Measurements from ENCODE around the gene FLVCR1.

FLVCR1 gene

GRCh38 chr1:212916481-212917133 lies 58.5 kb downstream of the FLVCR1 start:
- no peak for DNase-seq

GRCh38 chr1:212917134-212917485 lies 59.0 kb downstream of the FLVCR1 start:
- DNase-seq, result no peak

- DNase-seq, result no peak
Observed at GRCh38 chr1:212917858-212918257, 59.8 kb downstream of the FLVCR1 start.

GRCh38 chr1:212918824-212919223 lies 60.7 kb downstream of the FLVCR1 start:
- DNase-seq, result no peak

GRCh38 chr1:212920246-212920645 lies 62.2 kb downstream of the FLVCR1 start:
- DNase-seq, result no peak

GRCh38 chr1:212920896-212921295 lies 62.8 kb downstream of the FLVCR1 start:
- DNase-seq, result no peak

- no peak for DNase-seq
Observed at GRCh38 chr1:212922016-212922415, 63.9 kb downstream of the FLVCR1 start.

GRCh38 chr1:212926372-212926771 lies 68.3 kb downstream of the FLVCR1 start:
- DNase-seq, result no peak

GRCh38 chr1:212928323-212929291 lies 70.5 kb downstream of the FLVCR1 start:
- DNase-seq, result no peak

GRCh38 chr1:212930986-212931678 lies 73.1 kb downstream of the FLVCR1 start:
- no peak for DNase-seq

- no peak for DNase-seq
Observed at GRCh38 chr1:212933815-212934471, 75.9 kb downstream of the FLVCR1 start.

GRCh38 chr1:212935387-212935981 lies 77.4 kb downstream of the FLVCR1 start:
- DNase-seq, result no peak

GRCh38 chr1:212937034-212937433 lies 79.0 kb downstream of the FLVCR1 start:
- no peak for DNase-seq

- no peak for DNase-seq
Observed at GRCh38 chr1:212938846-212939245, 80.8 kb downstream of the FLVCR1 start.

- no peak for DNase-seq
Observed at GRCh38 chr1:212941452-212941851, 83.4 kb downstream of the FLVCR1 start.

GRCh38 chr1:212942679-212943392 lies 84.8 kb downstream of the FLVCR1 start:
- DNase-seq, result no peak

- DNase-seq, result no peak
Observed at GRCh38 chr1:212943393-212943710, 85.3 kb downstream of the FLVCR1 start.

GRCh38 chr1:212944229-212944901 lies 86.3 kb downstream of the FLVCR1 start:
- DNase-seq, result no peak

- no peak for DNase-seq
Observed at GRCh38 chr1:212945056-212945455, 87.0 kb downstream of the FLVCR1 start.

GRCh38 chr1:212945463-212946160 lies 87.5 kb downstream of the FLVCR1 start:
- no peak for DNase-seq

GRCh38 chr1:212946872-212947271 lies 88.8 kb downstream of the FLVCR1 start:
- no peak for DNase-seq

Measured in GOT3 (cell line).